Ishikawa (cell line): ENCODE measurements around the gene MARK3.

Experiments used
- CEBPB ChIP-seq: IDR thresholded peaks from 2 replicates; pipeline ENCODE4 v1.6.1; 2012
- CREB1 ChIP-seq: IDR thresholded peaks from 2 replicates; pipeline ENCODE4 v1.6.1; 2012; ENCODE audit warnings: low read depth
- EGR1 ChIP-seq: IDR thresholded peaks from 2 replicates; pipeline ENCODE4 v1.6.1; 2012
- EP300 ChIP-seq: IDR thresholded peaks from 2 replicates; pipeline ENCODE4 v1.6.1; 2012; ENCODE audit warnings: borderline replicate concordance
- NFIC ChIP-seq: IDR thresholded peaks from 2 replicates; pipeline ENCODE4 v1.6.1; 2012
- RAD21 ChIP-seq: IDR thresholded peaks from 2 replicates; pipeline ENCODE4 v1.6.1; 2012; ENCODE audit warnings: low read depth
- TAF1 ChIP-seq: IDR thresholded peaks from 2 replicates; pipeline ENCODE4 v1.6.1; 2012; ENCODE audit warnings: low read depth, mild to moderate bottlenecking
- TCF12 ChIP-seq: IDR thresholded peaks from 2 replicates; pipeline ENCODE4 v1.6.1; 2012; ENCODE audit warnings: low read depth
- TEAD4 ChIP-seq: IDR thresholded peaks from 2 replicates; pipeline ENCODE4 v1.6.1; 2012
- YY1 ChIP-seq: IDR thresholded peaks from 2 replicates; pipeline ENCODE4 v1.6.1; 2012; ENCODE audit warnings: low read depth
- ZBTB7A ChIP-seq: IDR thresholded peaks from 2 replicates; pipeline ENCODE4 v1.6.1; 2012; ENCODE audit warnings: low read depth
- TF ChIP-seq, protein P1 (sequence below): IDR thresholded peaks from 2 replicates; pipeline ENCODE4 v1.6.1; 2012; ENCODE audit warnings: low read depth, mild to moderate bottlenecking
- TF ChIP-seq, protein P2 (sequence below): IDR thresholded peaks from 2 replicates; pipeline ENCODE4 v1.6.1; 2012
- TF ChIP-seq, protein P3 (sequence below): IDR thresholded peaks from 2 replicates; pipeline ENCODE4 v1.6.1; 2012

DNA sequence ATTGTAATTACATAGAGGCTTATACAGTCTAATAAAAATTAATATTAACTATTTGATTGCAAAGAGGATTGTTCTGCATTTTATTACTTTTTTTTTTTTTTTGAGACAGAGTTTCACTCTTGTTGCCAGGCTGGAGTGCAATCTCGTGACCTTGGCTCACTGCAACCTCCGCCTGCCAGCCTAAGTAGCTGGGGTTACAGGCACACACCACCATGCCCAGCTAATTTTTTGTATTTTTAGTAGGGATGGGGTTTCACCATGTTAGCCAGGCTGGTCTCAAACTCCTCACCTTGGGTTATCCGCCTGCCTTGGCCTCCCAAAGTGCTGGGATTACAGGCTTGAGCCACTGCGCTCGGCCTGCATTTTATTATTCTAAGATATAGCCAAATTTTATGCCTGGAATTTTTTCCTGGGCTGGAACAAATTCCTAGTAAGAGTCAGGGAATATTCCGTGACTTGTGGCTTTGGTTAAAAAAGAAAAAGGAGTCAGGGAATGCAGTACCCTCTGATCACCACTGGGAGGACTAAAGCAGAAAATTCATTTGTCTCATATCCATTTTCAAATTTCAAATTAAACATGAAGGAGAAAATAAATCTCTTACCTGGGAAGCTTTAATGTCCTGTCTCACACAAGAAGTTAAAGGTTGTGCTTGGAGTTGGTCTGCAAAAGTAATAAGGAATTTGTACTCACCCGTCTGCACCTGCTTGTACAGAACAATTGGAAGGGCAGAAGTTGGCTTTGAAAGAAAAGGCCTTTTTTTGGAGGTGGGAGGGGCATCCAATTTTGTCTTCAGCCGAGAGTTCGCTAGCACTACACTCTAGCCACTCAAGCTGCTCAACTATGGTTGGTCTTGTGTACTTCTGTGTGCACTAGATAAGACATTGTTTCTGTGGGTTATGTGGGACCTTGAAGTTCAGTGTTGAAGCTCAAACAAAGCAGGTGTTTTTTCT, 8.7 kb downstream of the MARK3 start:
- TF ChIP-seq EP300 (no peak), CEBPB (no peak), RAD21 (0 out of 2 replicates have a peak, but pooled peaks have one; percentile 8), TCF12 (no peak), TAF1 (no peak), TEAD4 (0 out of 2 replicates have a peak, but pooled peaks have one; percentile 20), NFIC (no peak), ZBTB7A (no peak), YY1 (no peak), CREB1 (no peak), EGR1 (no peak)
- TF ChIP-seq, protein P1, sequence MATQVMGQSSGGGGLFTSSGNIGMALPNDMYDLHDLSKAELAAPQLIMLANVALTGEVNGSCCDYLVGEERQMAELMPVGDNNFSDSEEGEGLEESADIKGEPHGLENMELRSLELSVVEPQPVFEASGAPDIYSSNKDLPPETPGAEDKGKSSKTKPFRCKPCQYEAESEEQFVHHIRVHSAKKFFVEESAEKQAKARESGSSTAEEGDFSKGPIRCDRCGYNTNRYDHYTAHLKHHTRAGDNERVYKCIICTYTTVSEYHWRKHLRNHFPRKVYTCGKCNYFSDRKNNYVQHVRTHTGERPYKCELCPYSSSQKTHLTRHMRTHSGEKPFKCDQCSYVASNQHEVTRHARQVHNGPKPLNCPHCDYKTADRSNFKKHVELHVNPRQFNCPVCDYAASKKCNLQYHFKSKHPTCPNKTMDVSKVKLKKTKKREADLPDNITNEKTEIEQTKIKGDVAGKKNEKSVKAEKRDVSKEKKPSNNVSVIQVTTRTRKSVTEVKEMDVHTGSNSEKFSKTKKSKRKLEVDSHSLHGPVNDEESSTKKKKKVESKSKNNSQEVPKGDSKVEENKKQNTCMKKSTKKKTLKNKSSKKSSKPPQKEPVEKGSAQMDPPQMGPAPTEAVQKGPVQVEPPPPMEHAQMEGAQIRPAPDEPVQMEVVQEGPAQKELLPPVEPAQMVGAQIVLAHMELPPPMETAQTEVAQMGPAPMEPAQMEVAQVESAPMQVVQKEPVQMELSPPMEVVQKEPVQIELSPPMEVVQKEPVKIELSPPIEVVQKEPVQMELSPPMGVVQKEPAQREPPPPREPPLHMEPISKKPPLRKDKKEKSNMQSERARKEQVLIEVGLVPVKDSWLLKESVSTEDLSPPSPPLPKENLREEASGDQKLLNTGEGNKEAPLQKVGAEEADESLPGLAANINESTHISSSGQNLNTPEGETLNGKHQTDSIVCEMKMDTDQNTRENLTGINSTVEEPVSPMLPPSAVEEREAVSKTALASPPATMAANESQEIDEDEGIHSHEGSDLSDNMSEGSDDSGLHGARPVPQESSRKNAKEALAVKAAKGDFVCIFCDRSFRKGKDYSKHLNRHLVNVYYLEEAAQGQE: no peak
- TF ChIP-seq, protein P2, sequence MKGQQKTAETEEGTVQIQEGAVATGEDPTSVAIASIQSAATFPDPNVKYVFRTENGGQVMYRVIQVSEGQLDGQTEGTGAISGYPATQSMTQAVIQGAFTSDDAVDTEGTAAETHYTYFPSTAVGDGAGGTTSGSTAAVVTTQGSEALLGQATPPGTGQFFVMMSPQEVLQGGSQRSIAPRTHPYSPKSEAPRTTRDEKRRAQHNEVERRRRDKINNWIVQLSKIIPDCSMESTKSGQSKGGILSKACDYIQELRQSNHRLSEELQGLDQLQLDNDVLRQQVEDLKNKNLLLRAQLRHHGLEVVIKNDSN: no peak
- TF ChIP-seq, protein P3, sequence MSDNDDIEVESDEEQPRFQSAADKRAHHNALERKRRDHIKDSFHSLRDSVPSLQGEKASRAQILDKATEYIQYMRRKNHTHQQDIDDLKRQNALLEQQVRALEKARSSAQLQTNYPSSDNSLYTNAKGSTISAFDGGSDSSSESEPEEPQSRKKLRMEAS: no peak
